Fibroblast of mammary gland (primary cell): ENCODE results near the gene HIF3A.
A peak's percentile ranks its signal among the peaks of the same experiment; 100 is the strongest.

Experiments
- DNase-seq: peaks from one replicate; pipeline ENCODE4 v3.0.0-alpha.2; 2010; ENCODE audit warnings: low read depth
- H3K4me3 ChIP-seq: 2 replicates; pipeline ENCODE4 v1.5.1; 2011; ENCODE audit warnings: low read depth, mild to moderate bottlenecking, low read length, moderate library complexity; ENCODE audit not compliant: control insufficient read depth
- TF ChIP-seq, protein P1 (sequence below): conservative IDR thresholded peaks from 2 replicates; pipeline ENCODE4 v1.5.1; 2011; ENCODE audit warnings: low read depth, low read length, inconsistent platforms; ENCODE audit not compliant: control insufficient read depth, insufficient read depth

The HIF3A gene

GRCh38 chr19:46344363-46344762, 47.5 kb downstream of the HIF3A start:
- DNase-seq = no peak
- TF ChIP-seq, protein P1, sequence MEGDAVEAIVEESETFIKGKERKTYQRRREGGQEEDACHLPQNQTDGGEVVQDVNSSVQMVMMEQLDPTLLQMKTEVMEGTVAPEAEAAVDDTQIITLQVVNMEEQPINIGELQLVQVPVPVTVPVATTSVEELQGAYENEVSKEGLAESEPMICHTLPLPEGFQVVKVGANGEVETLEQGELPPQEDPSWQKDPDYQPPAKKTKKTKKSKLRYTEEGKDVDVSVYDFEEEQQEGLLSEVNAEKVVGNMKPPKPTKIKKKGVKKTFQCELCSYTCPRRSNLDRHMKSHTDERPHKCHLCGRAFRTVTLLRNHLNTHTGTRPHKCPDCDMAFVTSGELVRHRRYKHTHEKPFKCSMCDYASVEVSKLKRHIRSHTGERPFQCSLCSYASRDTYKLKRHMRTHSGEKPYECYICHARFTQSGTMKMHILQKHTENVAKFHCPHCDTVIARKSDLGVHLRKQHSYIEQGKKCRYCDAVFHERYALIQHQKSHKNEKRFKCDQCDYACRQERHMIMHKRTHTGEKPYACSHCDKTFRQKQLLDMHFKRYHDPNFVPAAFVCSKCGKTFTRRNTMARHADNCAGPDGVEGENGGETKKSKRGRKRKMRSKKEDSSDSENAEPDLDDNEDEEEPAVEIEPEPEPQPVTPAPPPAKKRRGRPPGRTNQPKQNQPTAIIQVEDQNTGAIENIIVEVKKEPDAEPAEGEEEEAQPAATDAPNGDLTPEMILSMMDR = no peak
- no peak overlapping the region for H3K4me3 ChIP-seq

GRCh38 chr19:46345157-46345556, 48.3 kb downstream of the HIF3A start:
- no peak overlapping the region for H3K4me3 ChIP-seq
- no peak for DNase-seq
- TF ChIP-seq, protein P1 = no peak

- H3K4me3 ChIP-seq = peak within 1 kb of the TSS; percentile 94
- TF ChIP-seq, protein P1 = peak; percentile 87
- DNase-seq = peak; percentile 86
Observed at GRCh38 chr19:46346821-46347571, 50.2 kb downstream of the HIF3A start, which contains the start of gene PPP5C. PPP5C (plus strand) TSS chr19:46347087; CDS start chr19:46347097, 10 bp downstream.

DNA sequence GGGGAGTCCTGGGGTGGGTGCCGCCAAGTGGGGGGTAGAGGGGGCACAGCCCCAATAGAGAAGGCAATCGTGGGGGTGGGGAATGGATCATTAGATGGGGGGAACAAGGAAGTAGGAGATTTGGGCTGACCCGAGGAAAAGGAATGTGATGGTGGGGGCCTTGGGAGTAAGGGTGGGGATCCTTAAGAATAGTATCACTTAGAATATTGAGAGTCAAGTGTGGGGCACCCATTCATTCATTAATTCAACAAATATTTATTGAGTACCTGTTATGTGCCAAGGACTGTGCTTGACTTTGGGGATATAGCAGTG, 50.7 kb downstream of the HIF3A start:
- TF ChIP-seq, protein P1 = no peak
- DNase-seq = no peak
- peak overlapping the region; percentile 94 for H3K4me3 ChIP-seq

- DNase-seq = no peak
- H3K4me3 ChIP-seq = peak overlapping the region; percentile 94
- TF ChIP-seq, protein P1 = no peak
Observed at GRCh38 chr19:46347985-46348384, 51.1 kb downstream of the HIF3A start.

DNA sequence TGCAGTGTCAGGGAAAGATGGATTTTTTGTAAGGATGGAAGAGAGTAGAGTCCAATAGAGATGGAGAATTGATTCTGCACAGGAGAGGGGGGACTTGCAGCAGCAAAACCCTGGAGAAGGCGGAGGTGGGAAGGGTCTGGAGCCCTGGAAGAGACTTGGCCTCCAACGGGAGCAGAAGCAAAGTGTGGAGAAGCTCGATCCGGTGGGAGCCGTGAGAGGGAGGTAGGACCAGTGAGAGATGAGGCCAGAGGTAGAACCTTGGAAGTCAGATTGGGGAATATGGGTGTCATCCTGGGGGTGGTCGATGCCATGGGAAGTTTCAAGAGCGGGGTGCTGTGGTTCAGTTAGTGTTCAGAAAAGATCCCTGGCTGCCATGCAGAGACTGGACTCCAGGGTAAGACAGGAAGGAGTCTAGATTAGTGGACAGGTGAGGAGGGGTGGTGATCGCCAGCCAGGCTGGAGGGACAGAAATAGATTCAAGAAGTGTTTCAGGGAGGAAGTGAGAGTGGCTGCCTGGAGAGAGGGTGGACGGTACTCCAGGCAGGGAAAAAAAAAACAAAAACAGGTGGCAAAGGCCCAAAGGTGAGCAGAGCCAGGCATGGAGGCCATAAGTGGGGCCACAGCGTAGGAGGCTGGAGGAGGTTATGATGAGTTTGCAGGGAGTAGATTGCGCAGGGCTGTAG, 52.6 kb downstream of the HIF3A start:
- DNase-seq = no peak
- TF ChIP-seq, protein P1 = no peak
- H3K4me3 ChIP-seq = no peak overlapping the region
